ENCODE measurements around the gene RPS19. TPM values are rescaled to one million over a fixed set of nuclear protein-coding genes. Genes with fewer than 3 reads are reported as not detected.
"Not testable (repeated sequence)": the region's sequence is repeated elsewhere in the genome, so short reads cannot be mapped to it uniquely, and the experiment has no call there.

The RPS19 gene
- total RNA-seq, 1 experiment from 2014 or later = 1,830 TPM

- no peak for ATAC-seq
- Histone ChIP-seq H3K9me3 (ENCODE audit: low read length) (no peaks in the 10 kb centered on the region), H3K79me2 (ENCODE audit: low read length) (no peaks in the 10 kb centered on the region), H3K36me3 (ENCODE audit: low read depth, low read length) (no peaks in the 10 kb centered on the region), H3K4me3 (ENCODE audit: low read length) (no peak overlapping the region), H4K20me1 (ENCODE audit: low read length) (no peaks in the 10 kb centered on the region), H3K9me2 (replicated peaks; ENCODE audit: low read length) (no peaks in the 10 kb centered on the region), H3F3A (ENCODE audit: low read length, unreplicated experiment) (no peaks in the 10 kb centered on the region), H3K4me2 (ENCODE audit: low read length) (no peak overlapping the region), H2AFZ (ENCODE audit: low read length) (no peak overlapping the region), H3K4me1 (ENCODE audit: insufficient read depth, low read length) (no peaks in the 10 kb centered on the region), H3K27ac (ENCODE audit: low read length) (no peak overlapping the region), H3K27me3 (ENCODE audit: low read length) (peaks cover 28% of the 10 kb centered on the region), H3K9ac (ENCODE audit: low read length) (no peak overlapping the region)
- CTCF ChIA-PET = no interaction called here
- POLR2A ChIA-PET (ENCODE audit: unreplicated experiment) = no interaction called here
- intact Hi-C loops (cut with micrococcal nuclease) = no loop called here
- TF ChIP-seq CTCF (conservative IDR thresholded peaks at IDR 0.05; ENCODE audit: low read depth, low read length) (no peak), EZH2 (IDR thresholded peaks at IDR 0.05; ENCODE audit: low read length, unreplicated experiment) (no peak), EZH2phosphoT487 (IDR thresholded peaks at IDR 0.05; ENCODE audit: borderline replicate concordance, low read length) (no peak)
- DNase-seq = no peak
- no TSS peak for BruUV-seq (replicated peaks)
Observed at GRCh38 chr19:41913538-41914423, 53.7 kb downstream of the RPS19 start.

GRCh38 chr19:41914424-41914834, 54.4 kb downstream of the RPS19 start:
- intact Hi-C loops (cut with micrococcal nuclease); H4K20me1 ChIP-seq (ENCODE audit: low read length); ATAC-seq; H3K27ac ChIP-seq (ENCODE audit: low read length); H3K36me3 ChIP-seq (ENCODE audit: low read depth, low read length); DNase-seq; BruUV-seq (replicated peaks); CTCF ChIA-PET; H2AFZ ChIP-seq (ENCODE audit: low read length); POLR2A ChIA-PET (ENCODE audit: unreplicated experiment); H3F3A ChIP-seq (ENCODE audit: low read length, unreplicated experiment); H3K9me3 ChIP-seq (ENCODE audit: low read length); H3K4me3 ChIP-seq (ENCODE audit: low read length); H3K4me1 ChIP-seq (ENCODE audit: insufficient read depth, low read length); H3K9ac ChIP-seq (ENCODE audit: low read length); H3K79me2 ChIP-seq (ENCODE audit: low read length); H3K4me2 ChIP-seq (ENCODE audit: low read length); H3K9me2 ChIP-seq (replicated peaks; ENCODE audit: low read length): not testable (repeated sequence)
- peaks cover 28% of the 10 kb centered on the region for H3K27me3 ChIP-seq (ENCODE audit: low read length)

- Histone ChIP-seq H2AFZ (ENCODE audit: low read length) (no peak overlapping the region), H3K9me2 (replicated peaks; ENCODE audit: low read length) (no peaks in the 10 kb centered on the region), H4K20me1 (ENCODE audit: low read length) (no peaks in the 10 kb centered on the region), H3K36me3 (ENCODE audit: low read depth, low read length) (no peaks in the 10 kb centered on the region), H3K4me3 (ENCODE audit: low read length) (no peak overlapping the region), H3F3A (ENCODE audit: low read length, unreplicated experiment) (no peaks in the 10 kb centered on the region), H3K4me1 (ENCODE audit: insufficient read depth, low read length) (no peaks in the 10 kb centered on the region), H3K9me3 (ENCODE audit: low read length) (no peaks in the 10 kb centered on the region), H3K79me2 (ENCODE audit: low read length) (no peaks in the 10 kb centered on the region), H3K9ac (ENCODE audit: low read length) (no peak overlapping the region), H3K27me3 (ENCODE audit: low read length) (peaks cover 28% of the 10 kb centered on the region), H3K4me2 (ENCODE audit: low read length) (no peak overlapping the region), H3K27ac (ENCODE audit: low read length) (no peak overlapping the region)
- intact Hi-C loops (cut with micrococcal nuclease) = no loop called here
- no peak for DNase-seq
- ChIA-PET POLR2A (ENCODE audit: unreplicated experiment) (no interaction called here), CTCF (no interaction called here)
- no TSS peak for BruUV-seq (replicated peaks)
- ATAC-seq = no peak
- TF ChIP-seq CTCF (conservative IDR thresholded peaks at IDR 0.05; ENCODE audit: low read depth, low read length) (no peak), EZH2 (IDR thresholded peaks at IDR 0.05; ENCODE audit: low read length, unreplicated experiment) (no peak), EZH2phosphoT487 (IDR thresholded peaks at IDR 0.05; ENCODE audit: borderline replicate concordance, low read length) (no peak)
Observed at GRCh38 chr19:41915021-41915775, 55.1 kb downstream of the RPS19 start.

All from PC-3 (cell line).